Lower lobe of right lung (tissue), 2 donors: ENCODE data around the gene PBX1. TPM values are rescaled to one million over a fixed set of nuclear protein-coding genes. Genes with fewer than 3 reads are reported as not detected.

Source experiments
- ATAC-seq, 2 donors: fragments of 200-7000 bp; cut with Tn5 transposase; one replicate each; pipeline ENCODE4 v1.9.1; 2020 to 2022; ENCODE audit warnings: mild to moderate bottlenecking in 2 of 2, moderate library complexity in 2 of 2
- DNase-seq: peaks from one replicate; pipeline ENCODE4 v3.0.0-alpha.2; 2020
- H3K27ac ChIP-seq: fragments of 200-600 bp; one replicate; pipeline ENCODE4 v1.8.0; 2022
- H3K27me3 ChIP-seq: fragments of 200-600 bp; one replicate; pipeline ENCODE4 v1.8.0; 2022; ENCODE audit warnings: low read depth
- H3K36me3 ChIP-seq: fragments of 200-600 bp; one replicate; pipeline ENCODE4 v1.8.0; 2022; ENCODE audit warnings: mild to moderate bottlenecking
- H3K4me1 ChIP-seq: fragments of 200-600 bp; one replicate; pipeline ENCODE4 v1.8.0; 2022
- H3K4me3 ChIP-seq: fragments of 200-600 bp; one replicate; pipeline ENCODE4 v1.8.0; 2022; ENCODE audit warnings: mild to moderate bottlenecking
- H3K9me3 ChIP-seq: fragments of 200-600 bp; one replicate; pipeline ENCODE4 v1.8.0; 2022
- CTCF ChIP-seq: fragments of 200-600 bp; IDR thresholded peaks from one replicate; pipeline ENCODE4 v1.8.0; 2022; ENCODE audit warnings: antibody characterized with exemption, mild to moderate bottlenecking
- intact Hi-C: fragments of 100-400 bp; cut with DNase I; formaldehyde crosslinking; loops from one replicate; pipeline ENCODE4 v1.11.0; 2022
- total RNA-seq: library from RNA; stranded (reverse); fragmentation: NEBNext Ultra II Directional; extraction: Animal tissue kit (Norgen Biotek cat#: 25700); gene quantifications from one replicate; pipeline ENCODE4 v1.2.1, GENCODE V29; 2021
- donor health status: DM: no; HTN: yes; CAD: no; lungs with severe emphysema.

PBX1 gene
- total RNA-seq, 1 donor from 2014 or later = 58.1 TPM

DNA sequence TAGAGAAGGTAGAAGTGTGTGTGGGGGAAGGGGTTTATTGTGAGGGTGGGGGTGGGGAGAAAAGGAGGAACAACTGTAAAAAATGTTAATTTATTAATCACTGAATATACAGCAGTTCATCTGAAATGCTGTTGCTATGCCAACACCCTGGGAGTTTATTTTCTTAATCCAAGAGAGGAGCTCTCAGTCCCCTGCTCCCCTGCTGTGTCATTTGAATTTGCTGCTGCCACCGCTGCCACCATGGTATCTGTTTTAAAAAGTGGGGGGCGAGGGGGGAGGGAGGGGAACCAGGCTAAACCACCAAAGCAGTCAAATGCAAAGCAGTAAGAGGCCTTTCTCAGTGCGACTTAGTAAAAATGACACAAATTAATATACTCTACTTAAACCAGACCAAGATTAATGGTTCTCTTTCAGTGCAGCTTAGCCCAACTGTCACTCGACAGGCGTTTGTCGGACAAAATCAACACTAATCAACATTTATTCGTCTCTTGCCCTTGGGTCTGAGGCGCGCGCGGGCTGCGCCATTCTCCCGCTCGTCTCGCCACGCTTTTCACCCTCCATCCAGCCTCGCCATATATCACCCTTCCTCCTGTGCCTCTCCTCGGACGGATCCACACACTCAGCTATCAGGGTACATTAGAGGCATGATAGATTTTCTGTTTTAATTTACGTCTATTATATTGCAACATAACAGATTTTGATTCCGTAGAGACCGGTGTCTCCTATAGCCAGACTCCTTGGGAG is 76.2 kb downstream of the PBX1 start:
- H3K36me3 ChIP-seq = no peaks in the 10 kb centered on the region
- no peaks in the 10 kb centered on the region for H3K27me3 ChIP-seq
- H3K4me1 ChIP-seq = peaks cover 30% of the 10 kb centered on the region
- intact Hi-C loops = no loop called here
- no peak overlapping the region for H3K4me3 ChIP-seq
- no peak for DNase-seq
- no peak overlapping the region for H3K27ac ChIP-seq
- TF ChIP-seq CTCF = no peak
- ATAC-seq = no peak
- no peaks in the 10 kb centered on the region for H3K9me3 ChIP-seq

- no peak for ATAC-seq
- no peak for DNase-seq
- TF ChIP-seq CTCF = no peak
- H3K27me3 ChIP-seq = no peaks in the 10 kb centered on the region
- H3K36me3 ChIP-seq = no peaks in the 10 kb centered on the region
- H3K4me1 ChIP-seq = peaks cover 32% of the 10 kb centered on the region
- no peak overlapping the region for H3K27ac ChIP-seq
- intact Hi-C loops = no loop called here
- H3K9me3 ChIP-seq = no peaks in the 10 kb centered on the region
- no peak overlapping the region for H3K4me3 ChIP-seq
These were observed 77.1 kb downstream of the PBX1 start for GRCh38 chr1:164635803-164636731.

DNA sequence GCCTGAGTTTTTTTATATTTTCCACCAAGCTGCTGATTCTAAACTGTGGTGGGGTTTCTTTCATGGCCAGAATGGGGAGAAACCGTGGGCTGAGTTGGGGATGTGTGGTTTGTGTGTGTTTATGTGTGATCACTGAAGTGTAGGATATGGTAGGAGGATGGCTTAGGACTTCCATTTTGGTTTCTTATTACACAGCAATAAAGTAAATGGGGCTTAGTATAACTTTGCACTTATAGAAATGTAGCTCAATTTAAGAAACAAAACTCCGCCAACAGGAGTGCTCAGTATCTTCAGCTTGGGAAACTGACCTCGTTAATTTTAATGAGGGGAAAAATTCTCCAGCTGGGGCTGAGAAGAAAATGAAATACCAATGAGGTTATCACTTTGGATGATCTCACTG is 77.8 kb downstream of the PBX1 start:
- intact Hi-C loops = no loop called here
- no peaks in the 10 kb centered on the region for H3K27me3 ChIP-seq
- DNase-seq = no peak
- H3K4me1 ChIP-seq = peaks cover 33% of the 10 kb centered on the region
- ATAC-seq = no peak
- no peak overlapping the region for H3K27ac ChIP-seq
- no peak overlapping the region for H3K4me3 ChIP-seq
- H3K36me3 ChIP-seq = no peaks in the 10 kb centered on the region
- no peaks in the 10 kb centered on the region for H3K9me3 ChIP-seq
- no peak for TF ChIP-seq CTCF

GRCh38 chr1:164637461-164638375 is 78.7 kb downstream of the PBX1 start:
- Histone ChIP-seq H3K27me3 (no peaks in the 10 kb centered on the region), H3K9me3 (no peaks in the 10 kb centered on the region), H3K27ac (no peak overlapping the region), H3K36me3 (peaks cover 5% of the 10 kb centered on the region), H3K4me3 (no peak overlapping the region), H3K4me1 (peaks cover 33% of the 10 kb centered on the region)
- no peak for DNase-seq
- intact Hi-C loops = no loop called here
- no peak for TF ChIP-seq CTCF
- ATAC-seq = no peak
